GM21825 (cell line): ENCODE measurements around the gene FRA10AC1.

Experiments
- ATAC-seq: cut with Tn5 transposase; IDR thresholded peaks from one replicate; pipeline ENCODE4 v1.9.1; 2021; ENCODE audit warnings: mild to moderate bottlenecking, moderate library complexity; ENCODE audit not compliant: unreplicated experiment

FRA10AC1 gene

GRCh38 chr10:93630625-93631557, 71.5 kb downstream of the FRA10AC1 start:
- no peak for ATAC-seq

DNA sequence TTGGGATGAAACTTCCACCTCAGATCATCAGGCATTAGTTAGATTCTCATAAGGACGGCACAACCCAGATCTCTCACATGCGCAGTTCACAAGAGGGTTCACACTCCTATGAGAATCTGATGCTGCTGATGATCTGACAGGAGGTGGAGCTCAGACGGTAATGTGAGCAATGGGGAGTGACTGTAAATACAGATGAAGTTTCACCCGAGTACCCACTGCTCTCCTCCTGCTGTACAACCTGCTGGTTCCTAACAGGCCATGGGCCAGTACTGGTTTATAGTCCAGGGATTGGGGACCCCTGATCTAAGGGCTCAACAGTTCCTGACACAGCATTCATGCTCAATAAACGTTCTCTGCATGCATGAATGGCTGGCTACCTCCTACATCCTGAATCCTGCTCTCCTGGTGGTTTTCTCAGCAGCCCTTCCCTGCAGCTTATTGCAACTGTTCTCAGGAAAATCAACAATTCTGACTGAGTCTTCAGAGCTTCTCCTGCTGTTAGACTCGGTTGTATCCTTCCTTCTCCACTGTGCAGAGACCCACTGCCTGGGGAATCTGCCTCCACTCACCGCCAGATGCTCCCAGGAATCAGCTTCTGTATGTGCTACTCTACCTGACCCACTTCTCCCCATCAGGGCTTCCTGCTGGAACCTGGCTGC, 72.6 kb downstream of the FRA10AC1 start:
- no peak for ATAC-seq

DNA sequence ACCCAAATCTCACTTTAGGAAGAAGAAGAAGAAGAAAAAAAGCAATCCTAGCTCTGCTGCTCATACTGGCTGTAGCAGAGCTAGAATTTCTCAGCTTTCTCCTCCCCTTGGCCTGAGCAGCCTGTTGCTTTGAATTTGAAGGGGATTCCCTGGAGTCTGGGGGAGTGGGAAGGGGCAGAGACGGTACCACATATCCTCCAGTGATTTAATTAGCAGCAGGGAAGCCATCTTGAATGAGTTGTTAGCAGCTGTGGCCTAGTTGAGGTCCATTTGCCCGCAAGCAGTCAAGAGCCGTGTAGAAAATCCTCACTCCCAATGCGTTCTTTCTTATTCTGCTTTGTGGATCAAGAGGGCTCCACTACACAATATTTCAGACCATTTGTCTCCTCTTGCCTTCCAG, 73.5 kb downstream of the FRA10AC1 start:
- no peak for ATAC-seq

GRCh38 chr10:93622942-93623341, 79.5 kb downstream of the FRA10AC1 start:
- ATAC-seq, result no peak

DNA sequence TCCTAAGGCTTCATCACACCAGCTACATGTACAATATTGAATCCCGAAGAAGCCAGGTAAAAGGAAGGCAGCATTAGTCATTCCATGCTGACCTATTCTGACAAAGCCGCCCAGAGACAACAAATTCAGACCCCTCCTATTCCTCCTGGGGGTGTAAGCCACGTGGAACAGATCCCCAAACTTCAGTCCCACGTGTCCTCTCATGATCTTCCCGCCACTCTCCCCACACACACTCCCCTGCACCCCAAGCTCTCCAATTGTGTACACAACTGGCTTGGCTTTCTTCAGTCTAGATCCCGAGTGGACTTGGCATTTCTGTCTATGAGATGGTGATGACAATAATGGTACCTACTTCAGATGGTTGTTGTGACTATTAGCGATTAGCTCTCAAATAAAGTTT, 81.5 kb downstream of the FRA10AC1 start:
- no peak for ATAC-seq
